Activated naive CD8-positive, alpha-beta T cell (primary cell): ENCODE results near the gene B3GALT6.

Source experiments
- H3K27ac Mint-ChIP-seq: one replicate; pipeline ENCODE4 v1.8.0; 2021; ENCODE audit warnings: mixed read lengths
- H3K27me3 Mint-ChIP-seq: one replicate; pipeline ENCODE4 v1.8.0; 2021; ENCODE audit warnings: mixed read lengths
- H3K36me3 Mint-ChIP-seq: one replicate; pipeline ENCODE4 v1.8.0; 2021; ENCODE audit warnings: mixed read lengths
- H3K4me1 Mint-ChIP-seq: one replicate; pipeline ENCODE4 v1.8.0; 2021; ENCODE audit warnings: low read depth, mixed read lengths
- H3K4me3 Mint-ChIP-seq: one replicate; pipeline ENCODE4 v1.8.0; 2021; ENCODE audit warnings: mild to moderate bottlenecking, mixed read lengths
- H3K9me3 Mint-ChIP-seq: one replicate; pipeline ENCODE4 v1.8.0; 2021; ENCODE audit warnings: low read depth, mixed read lengths

The B3GALT6 gene

DNA sequence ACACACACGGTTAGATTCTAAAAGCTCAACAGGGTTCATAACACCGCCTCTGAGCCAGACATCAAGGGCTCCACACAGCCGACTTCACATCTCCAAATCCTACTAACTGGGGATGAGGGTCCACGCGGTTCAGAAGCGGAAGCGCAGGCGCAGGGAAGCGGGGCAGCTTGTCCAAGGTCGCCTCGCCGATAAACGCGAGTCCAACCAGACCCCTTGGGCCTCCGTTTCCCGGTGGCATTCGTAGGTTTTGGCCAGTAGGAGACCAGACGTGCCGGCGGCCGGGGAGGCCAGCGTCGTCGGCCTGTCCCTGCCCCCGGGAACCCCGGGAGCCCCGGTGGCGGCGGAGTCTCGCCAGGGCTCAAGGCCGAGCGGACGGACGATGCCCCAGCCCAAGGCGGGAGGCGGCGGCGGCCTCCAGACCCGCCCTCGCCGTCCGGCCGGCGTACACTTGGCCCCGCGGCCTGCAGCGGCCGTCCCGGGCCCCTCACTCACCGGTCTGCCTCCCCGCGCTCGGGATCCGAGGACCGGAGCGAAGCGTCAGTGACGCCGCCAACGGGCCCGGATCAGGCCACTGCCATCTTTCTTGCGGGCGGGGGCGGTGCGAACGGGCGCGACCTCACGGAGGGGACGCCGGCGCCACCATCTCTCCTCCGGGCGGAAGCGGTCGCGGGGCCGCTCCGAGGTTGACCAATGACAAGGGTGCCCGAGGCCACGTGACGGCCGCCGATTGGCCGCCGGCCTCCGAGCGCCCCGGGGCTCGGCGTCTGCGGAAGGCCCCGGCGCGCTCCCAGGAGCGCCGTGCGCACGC lies 433 bp upstream of the B3GALT6 start, which contains the start of gene SDF4:
Gene SDF4, minus strand, starts transcription at position 602 of the 808 bp plus-strand sequence. CDS start 3,229 bp downstream, outside the sequence.
- H3K27me3 Mint-ChIP-seq = no peaks in the 10 kb centered on the region
- H3K4me1 Mint-ChIP-seq = peaks cover 30% of the 10 kb centered on the region
- H3K9me3 Mint-ChIP-seq = no peaks in the 10 kb centered on the region
- H3K4me3 Mint-ChIP-seq = peak within 1 kb of the TSS; percentile 97
- peaks cover 6% of the 10 kb centered on the region for H3K36me3 Mint-ChIP-seq
- H3K27ac Mint-ChIP-seq = peak within 1 kb of the TSS; percentile 89

DNA sequence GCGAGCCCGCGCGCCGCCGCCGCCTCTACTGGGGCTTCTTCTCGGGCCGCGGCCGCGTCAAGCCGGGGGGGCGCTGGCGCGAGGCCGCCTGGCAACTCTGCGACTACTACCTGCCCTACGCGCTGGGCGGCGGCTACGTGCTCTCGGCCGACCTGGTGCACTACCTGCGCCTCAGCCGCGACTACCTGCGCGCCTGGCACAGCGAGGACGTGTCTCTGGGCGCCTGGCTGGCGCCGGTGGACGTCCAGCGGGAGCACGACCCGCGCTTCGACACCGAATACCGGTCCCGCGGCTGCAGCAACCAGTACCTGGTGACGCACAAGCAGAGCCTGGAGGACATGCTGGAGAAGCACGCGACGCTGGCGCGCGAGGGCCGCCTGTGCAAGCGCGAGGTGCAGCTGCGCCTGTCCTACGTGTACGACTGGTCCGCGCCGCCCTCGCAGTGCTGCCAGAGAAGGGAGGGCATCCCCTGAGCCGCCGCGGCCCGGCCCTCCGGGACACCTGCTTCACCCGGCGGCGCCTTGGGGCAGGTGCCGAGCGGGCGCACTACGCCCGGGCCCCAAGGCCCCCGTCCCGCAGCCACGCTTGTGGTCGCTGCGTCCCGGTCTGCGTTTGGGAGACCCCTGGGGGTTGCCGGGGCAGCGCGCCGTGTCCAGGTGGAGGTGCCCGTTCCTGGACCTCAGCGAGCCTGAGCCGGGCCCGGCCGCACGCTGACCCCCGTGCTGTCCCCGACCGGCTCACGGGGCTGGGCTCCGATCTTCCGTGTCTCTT lies 944 bp downstream of the B3GALT6 start:
- Mint-ChIP-seq H3K27me3 (no peaks in the 10 kb centered on the region), H3K4me3 (peak overlapping the region; percentile 90), H3K36me3 (peaks cover 6% of the 10 kb centered on the region), H3K4me1 (peaks cover 30% of the 10 kb centered on the region), H3K27ac (peak overlapping the region; percentile 95), H3K9me3 (no peaks in the 10 kb centered on the region)

DNA sequence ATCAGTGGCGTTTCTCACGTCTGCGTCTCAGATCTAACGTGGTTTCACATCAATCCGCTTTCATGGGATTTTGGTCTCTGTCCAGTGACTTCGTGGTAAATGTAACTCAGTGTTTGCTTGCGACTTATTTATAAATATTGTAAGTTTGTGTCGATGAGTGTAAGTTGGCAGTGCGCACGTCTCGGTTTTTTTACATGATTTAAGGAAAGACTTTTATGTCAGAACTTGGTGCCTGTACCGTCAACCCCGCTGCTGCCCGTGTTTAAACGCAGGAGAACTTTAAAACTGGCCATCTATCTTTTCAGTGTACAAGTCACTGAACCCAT lies 1.5 kb downstream of the B3GALT6 start:
- H3K27me3 Mint-ChIP-seq = no peaks in the 10 kb centered on the region
- H3K4me3 Mint-ChIP-seq = peak overlapping the region; percentile 90
- peak overlapping the region; percentile 95 for H3K27ac Mint-ChIP-seq
- peaks cover 30% of the 10 kb centered on the region for H3K4me1 Mint-ChIP-seq
- H3K36me3 Mint-ChIP-seq = peaks cover 6% of the 10 kb centered on the region
- H3K9me3 Mint-ChIP-seq = no peaks in the 10 kb centered on the region

DNA sequence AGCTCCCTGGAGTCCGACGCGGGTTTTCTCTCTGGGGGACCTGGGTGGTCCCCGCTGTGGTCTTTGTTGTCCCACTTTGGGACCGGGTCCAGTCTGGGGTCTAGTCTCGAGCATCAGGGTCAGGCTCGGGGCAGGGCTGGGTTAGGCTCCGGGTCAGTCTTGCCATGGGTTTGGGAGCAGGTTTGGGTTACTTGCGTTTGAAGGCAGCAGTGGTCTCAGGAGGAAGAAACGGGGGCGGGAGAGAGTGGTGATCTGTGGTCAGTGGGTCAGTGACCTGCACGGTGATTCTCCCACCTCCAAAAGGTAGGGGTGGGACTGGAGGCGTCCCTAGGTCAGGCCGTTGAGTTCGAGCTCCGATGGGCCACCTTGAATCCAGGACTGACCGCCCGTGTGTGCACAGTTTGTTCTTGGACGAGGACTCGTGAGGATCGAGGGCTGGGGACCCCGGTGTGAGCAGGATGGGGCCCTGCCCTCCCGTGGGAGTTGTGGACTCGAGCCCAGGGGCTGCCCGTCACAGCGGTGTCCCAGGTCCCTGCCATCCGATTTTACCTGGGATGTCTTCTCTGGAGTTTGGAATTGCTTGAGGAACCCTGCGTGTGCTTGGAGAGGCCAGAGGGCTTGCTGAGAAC lies 2.3 kb downstream of the B3GALT6 start:
- Mint-ChIP-seq H3K4me1 (peaks cover 28% of the 10 kb centered on the region), H3K27ac (peak overlapping the region; percentile 72), H3K9me3 (no peaks in the 10 kb centered on the region), H3K27me3 (no peaks in the 10 kb centered on the region), H3K4me3 (peak overlapping the region; percentile 90), H3K36me3 (peaks cover 6% of the 10 kb centered on the region)

DNA sequence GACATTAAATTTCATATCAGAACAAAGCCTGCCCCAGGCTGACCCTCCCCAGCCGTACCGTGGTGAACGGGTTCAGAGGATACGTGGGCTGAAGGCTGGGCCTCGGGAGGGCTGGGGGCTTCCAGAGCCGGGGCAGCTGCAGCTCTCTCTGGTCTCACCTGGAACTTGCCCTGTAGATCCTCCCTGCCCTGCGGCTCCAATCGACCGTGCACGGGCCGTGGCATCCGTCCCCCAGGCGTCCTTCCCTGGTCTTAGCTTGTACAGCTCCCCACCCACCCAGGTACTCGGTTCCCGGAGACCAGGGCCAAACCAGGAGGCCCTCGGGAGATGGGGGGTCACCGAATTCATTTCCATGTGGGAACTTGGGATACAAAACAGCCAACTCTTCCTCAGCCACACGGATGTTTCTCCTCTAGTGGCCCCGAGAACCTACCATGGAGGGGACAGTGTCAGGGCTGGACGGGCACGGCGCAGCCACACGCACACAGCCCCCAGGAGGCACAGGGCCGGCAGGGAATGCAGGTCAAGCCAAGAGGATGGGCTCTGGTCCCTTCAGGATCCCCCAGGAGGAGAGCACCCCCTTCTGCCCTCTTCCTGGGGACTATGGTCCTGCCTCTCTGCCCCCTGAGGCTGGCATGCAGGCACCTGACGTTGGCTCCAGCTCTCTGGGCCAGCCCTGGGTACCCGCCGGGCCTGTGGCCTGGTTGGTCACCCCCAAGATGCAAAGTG lies 3.1 kb downstream of the B3GALT6 start:
- H3K9me3 Mint-ChIP-seq = no peaks in the 10 kb centered on the region
- H3K27ac Mint-ChIP-seq = no peak overlapping the region
- peaks cover 19% of the 10 kb centered on the region for H3K4me1 Mint-ChIP-seq
- peak overlapping the region; percentile 27 for H3K4me3 Mint-ChIP-seq
- H3K27me3 Mint-ChIP-seq = no peaks in the 10 kb centered on the region
- peaks cover 6% of the 10 kb centered on the region for H3K36me3 Mint-ChIP-seq

DNA sequence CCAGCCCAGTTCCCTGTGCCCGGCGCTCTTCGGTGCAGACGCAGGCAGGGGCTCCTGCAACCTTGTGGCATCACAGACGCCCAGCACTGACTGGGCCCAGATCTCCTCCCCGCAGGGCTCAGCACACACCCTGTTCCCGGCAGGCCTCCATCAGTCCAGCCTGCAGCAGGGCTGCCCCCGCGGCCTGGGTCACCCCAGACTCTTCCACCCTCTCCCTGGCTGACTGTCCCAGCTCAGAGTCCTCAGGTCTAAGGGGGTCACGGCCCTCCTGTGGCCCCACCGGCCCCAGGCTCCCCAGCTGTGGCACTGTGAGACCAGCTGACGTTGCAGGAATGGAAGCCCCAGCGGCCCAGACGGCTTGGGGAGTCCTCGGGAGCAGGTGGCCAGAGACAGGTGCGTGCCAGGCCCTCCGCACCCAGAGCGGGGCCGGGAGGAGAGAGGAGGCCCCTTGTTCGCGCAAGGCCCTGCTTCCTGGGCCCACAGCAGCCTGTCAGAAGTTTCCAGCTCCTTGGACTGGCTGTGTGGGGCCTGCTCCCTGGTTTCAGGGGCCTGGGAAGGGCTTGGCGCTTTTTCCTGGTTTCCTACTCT lies 4.2 kb downstream of the B3GALT6 start:
- no peak overlapping the region for H3K27ac Mint-ChIP-seq
- H3K9me3 Mint-ChIP-seq = no peaks in the 10 kb centered on the region
- H3K36me3 Mint-ChIP-seq = peaks cover 4% of the 10 kb centered on the region
- H3K4me3 Mint-ChIP-seq = no peak overlapping the region
- H3K4me1 Mint-ChIP-seq = peaks cover 14% of the 10 kb centered on the region
- H3K27me3 Mint-ChIP-seq = no peaks in the 10 kb centered on the region

DNA sequence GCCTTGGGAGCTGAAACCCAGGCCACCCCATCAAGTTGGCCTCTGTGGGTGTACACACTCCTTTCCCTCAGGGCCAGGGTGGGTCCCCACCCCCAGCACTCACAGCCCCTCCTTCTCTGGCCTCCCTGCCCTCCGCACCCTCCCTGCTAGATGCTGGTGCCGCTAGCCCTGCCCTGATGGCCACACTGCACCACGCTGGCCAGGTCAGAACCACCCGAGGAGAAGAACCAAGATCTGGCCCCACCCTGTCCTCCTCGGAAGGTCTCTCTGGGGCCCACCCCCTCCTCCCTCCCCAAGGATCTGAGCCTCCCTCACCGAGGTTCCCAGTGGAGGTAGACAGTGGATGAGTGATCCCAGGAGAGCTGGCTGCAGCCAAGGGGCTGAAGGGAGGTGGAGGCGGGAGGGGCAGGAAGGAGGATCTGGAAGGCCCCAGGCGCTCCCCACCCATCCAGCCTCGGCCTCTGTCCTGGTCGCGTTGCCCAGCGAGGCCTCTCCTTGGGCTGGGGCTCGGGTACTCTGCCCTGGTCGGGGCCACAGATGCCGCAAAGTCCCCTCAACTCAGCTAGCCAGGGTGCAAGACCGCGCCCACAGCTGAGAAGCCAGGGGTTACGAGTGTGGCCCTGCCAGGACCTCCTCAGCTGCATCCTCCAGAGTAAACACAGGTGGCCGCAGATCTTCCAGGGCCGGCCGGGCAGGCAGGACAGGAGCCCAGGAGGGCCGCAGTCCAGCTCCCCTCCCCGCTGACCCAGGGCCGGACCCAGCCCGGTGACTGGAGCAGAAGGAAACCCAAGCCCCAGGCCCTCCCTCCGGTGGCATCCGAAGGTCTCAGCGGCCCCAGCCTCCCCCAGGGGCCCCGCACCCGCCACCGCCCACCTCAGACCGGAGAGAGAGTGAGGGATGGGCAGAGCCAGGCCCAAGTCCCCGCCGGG lies 5.2 kb downstream of the B3GALT6 start:
- Mint-ChIP-seq H3K4me1 (peaks cover 14% of the 10 kb centered on the region), H3K4me3 (no peak overlapping the region), H3K9me3 (no peaks in the 10 kb centered on the region), H3K27me3 (no peaks in the 10 kb centered on the region), H3K27ac (no peak overlapping the region), H3K36me3 (peaks cover 4% of the 10 kb centered on the region)

DNA sequence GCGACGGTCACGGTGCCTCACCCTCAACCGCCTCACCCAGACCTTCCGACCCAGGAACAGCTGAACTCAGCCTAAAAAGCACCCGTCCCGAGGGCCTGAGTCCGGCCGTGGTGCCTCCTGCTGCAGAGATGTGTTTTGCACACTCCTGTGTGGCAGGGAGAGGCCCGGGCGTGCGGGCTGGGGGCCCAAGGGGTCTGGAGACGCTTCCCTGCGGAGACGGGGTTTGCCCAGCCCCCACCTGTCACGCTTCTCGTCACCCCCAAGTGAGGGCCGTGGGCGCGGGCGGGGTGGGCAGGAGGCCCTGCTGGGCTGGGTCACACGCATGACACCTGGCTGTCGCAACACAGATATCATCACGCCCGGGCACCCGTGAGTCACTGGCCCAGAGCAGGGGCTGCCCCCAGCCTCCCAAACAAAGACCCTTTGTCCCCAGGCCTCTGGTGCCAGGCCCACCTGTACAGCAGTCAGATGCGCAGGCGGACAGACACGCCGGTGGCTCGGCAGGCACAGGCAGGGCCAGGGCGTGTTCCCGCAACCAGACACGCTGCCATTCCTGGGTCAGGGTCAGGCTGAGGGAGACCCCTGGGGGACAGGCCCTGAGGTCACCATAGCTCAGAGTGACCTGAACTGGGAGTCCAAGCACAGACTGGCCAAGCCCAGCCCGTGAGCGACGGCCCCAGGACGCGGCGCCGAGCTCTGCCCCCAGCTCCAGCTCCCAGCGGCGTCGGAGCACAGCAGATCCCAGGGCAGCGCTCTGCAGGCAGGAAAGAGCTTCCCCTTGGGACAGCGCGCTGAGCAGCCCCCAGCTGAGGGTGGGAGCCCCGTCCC lies 6.1 kb downstream of the B3GALT6 start:
- Mint-ChIP-seq H3K27me3 (no peaks in the 10 kb centered on the region), H3K36me3 (peaks cover 4% of the 10 kb centered on the region), H3K4me1 (peaks cover 14% of the 10 kb centered on the region), H3K27ac (no peak overlapping the region), H3K4me3 (no peak overlapping the region), H3K9me3 (no peaks in the 10 kb centered on the region)

DNA sequence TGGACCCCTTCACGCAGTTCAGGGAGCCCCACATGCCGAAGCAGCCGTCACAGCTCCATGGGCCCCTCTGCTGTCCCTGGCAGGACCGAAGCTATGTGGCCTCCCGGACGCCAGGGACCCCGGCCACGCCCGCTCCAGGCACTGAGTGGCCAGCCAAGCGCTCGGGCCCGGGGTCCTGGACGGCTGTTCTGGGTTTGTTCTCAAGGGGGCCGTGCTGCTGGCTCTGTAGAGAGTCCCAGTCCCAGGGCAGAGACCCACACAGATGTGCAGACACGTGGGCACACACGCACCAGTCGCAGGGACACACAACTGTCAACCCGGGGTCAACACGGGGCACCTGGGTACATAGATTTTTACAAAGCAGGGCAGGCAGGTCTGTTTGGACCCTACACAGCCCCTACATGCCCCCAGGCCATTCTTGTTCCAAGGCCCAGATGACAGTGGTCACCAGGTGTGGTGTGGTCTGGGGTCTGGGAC lies 6.7 kb downstream of the B3GALT6 start:
- no peak overlapping the region for H3K4me3 Mint-ChIP-seq
- no peaks in the 10 kb centered on the region for H3K9me3 Mint-ChIP-seq
- no peak overlapping the region for H3K27ac Mint-ChIP-seq
- no peaks in the 10 kb centered on the region for H3K36me3 Mint-ChIP-seq
- peaks cover 10% of the 10 kb centered on the region for H3K4me1 Mint-ChIP-seq
- no peaks in the 10 kb centered on the region for H3K27me3 Mint-ChIP-seq

DNA sequence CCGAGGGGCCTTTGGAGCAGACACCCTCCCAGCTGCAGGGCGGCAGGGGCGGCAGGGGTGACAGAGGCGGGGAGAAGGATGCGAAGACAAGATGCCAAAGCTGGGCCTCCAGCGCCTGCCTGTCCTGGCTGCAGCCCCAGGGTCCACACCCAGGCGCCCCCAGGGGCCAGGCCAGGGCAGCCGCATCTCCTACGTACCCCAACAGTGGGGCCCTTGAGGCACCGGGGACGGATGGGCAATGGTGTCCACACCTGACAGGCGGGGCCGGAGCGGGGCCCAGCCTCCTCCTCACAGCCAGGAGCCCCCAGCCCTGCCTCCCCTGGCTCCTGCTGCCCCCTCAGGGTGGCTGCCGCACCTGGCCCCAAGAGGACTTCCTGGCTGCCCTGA lies 7.2 kb downstream of the B3GALT6 start:
- Mint-ChIP-seq H3K36me3 (no peaks in the 10 kb centered on the region), H3K27ac (no peak overlapping the region), H3K27me3 (no peaks in the 10 kb centered on the region), H3K4me1 (peaks cover 5% of the 10 kb centered on the region), H3K9me3 (no peaks in the 10 kb centered on the region), H3K4me3 (no peak overlapping the region)

DNA sequence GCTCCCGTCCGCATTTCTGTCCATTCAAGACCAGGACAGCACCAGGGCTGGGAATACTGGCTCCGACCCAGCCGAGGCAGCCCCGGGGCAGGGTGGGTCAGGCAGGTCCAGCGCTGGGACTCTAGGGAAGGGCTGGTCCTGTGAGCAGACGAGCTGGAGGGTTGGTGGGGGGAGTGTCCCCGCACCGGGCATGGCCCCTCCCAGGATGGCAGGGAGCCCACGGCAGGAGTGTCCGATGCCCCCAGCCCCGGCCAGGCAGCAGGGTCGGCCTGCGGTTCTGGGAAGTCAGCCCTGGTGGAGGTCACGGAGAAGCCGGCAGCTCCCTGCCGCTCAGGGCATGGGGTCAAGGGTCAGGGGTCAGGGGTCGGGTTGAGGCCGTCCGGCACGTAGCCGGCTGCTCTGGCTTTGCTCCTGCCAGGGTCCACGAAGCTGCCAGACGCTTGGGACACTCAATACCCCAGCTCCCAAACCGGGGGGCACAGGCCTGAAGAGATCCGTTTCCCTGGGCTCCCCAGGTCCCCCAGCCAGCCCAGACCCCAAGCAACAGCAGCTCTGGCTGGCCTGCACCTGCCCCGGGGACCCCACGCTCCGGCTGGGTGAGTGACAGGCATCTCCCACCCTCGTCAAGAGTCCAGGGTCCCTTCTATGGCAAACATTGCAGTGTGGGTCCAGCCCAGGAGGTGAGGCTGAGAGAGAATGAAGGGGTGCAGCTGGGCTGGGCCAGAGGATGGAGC lies 7.7 kb downstream of the B3GALT6 start:
- Mint-ChIP-seq H3K4me1 (no peaks in the 10 kb centered on the region), H3K27me3 (no peaks in the 10 kb centered on the region), H3K36me3 (no peaks in the 10 kb centered on the region), H3K9me3 (no peaks in the 10 kb centered on the region), H3K4me3 (no peak overlapping the region), H3K27ac (no peak overlapping the region)

DNA sequence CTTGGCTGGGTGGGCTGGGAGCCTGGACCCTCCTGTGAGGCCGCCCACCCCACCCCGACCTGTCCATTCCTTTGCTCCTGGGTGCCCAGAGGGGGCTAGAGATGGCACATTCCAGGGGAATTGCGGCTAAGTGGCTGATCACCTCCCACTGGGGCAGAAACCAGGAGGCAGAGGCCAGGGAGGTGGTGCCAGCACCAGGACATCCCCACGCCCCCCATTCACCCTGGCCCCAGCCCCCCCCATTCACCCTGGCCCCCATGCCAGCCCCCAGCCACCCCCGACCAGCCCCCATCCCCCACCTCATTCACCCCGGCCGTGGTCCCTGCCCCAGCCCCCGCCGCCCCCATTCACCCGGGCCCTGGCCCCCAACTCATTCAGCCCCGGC lies 8.3 kb downstream of the B3GALT6 start:
- no peaks in the 10 kb centered on the region for H3K27me3 Mint-ChIP-seq
- H3K4me3 Mint-ChIP-seq = no peak overlapping the region
- no peak overlapping the region for H3K27ac Mint-ChIP-seq
- no peaks in the 10 kb centered on the region for H3K9me3 Mint-ChIP-seq
- H3K4me1 Mint-ChIP-seq = no peaks in the 10 kb centered on the region
- H3K36me3 Mint-ChIP-seq = no peaks in the 10 kb centered on the region
